GM12892 (cell line): ENCODE results near the gene CHRM2.

ENCODE experiments used
- POLR2A ChIP-seq: IDR thresholded peaks from 2 replicates; pipeline ENCODE4 v1.6.1; 2011; ENCODE audit warnings: low read depth, low read length, control low read depth
- POLR2AphosphoS5 ChIP-seq: IDR thresholded peaks from 2 replicates; pipeline ENCODE4 v1.6.1; 2011; ENCODE audit warnings: low read depth, low read length, control low read depth
- TAF1 ChIP-seq: IDR thresholded peaks from 2 replicates; pipeline ENCODE4 v1.6.1; 2011; ENCODE audit warnings: low read depth, mild to moderate bottlenecking, control low read depth, low read length, borderline replicate concordance

- TF ChIP-seq POLR2AphosphoS5 (no peak), POLR2A (no peak), TAF1 (no peak)
Measured at GRCh38 chr7:136845899-136846465, 22.5 kb upstream of the CHRM2 start.
